Calu3 (cell line): Measurements from ENCODE around the gene TRMT10A. TPM values are rescaled to one million over a fixed set of nuclear protein-coding genes. Genes with fewer than 3 reads are reported as not detected.

Experiments
- BruUV-seq: library from RNA; stranded (reverse); fragments of 400-500 nt; replicated peaks from 2 replicates; lab custom pipeline; 2021; lab: Mats Ljungman, UMichigan
- CTCF ChIA-PET: fragments of 300-600 bp; sonication (Branson Sonifier 250); formaldehyde crosslinking; loops from one replicate; lab custom pipeline; 2022; ENCODE audit warnings: antibody characterized with exemption; lab: Charles Lee
- DNase-seq: peaks from one replicate; pipeline ENCODE4 v3.0.0; 2022
- H3K27ac Mint-ChIP-seq: one replicate; pipeline ENCODE4 v1.8.0; 2022; ENCODE audit warnings: mixed read lengths; ENCODE audit not compliant: unreplicated experiment
- H3K27me3 Mint-ChIP-seq: one replicate; pipeline ENCODE4 v1.8.0; 2022; ENCODE audit warnings: mixed read lengths; ENCODE audit not compliant: unreplicated experiment
- H3K36me3 Mint-ChIP-seq: one replicate; pipeline ENCODE4 v1.8.0; 2022; ENCODE audit warnings: mild to moderate bottlenecking, moderate library complexity, mixed read lengths; ENCODE audit not compliant: insufficient read depth, unreplicated experiment
- H3K4me1 Mint-ChIP-seq: one replicate; pipeline ENCODE4 v1.8.0; 2022; ENCODE audit warnings: mild to moderate bottlenecking, low read depth, mixed read lengths; ENCODE audit not compliant: unreplicated experiment
- H3K4me3 Mint-ChIP-seq: one replicate; pipeline ENCODE4 v1.8.0; 2022; ENCODE audit warnings: mild to moderate bottlenecking, low read depth, moderate library complexity, mixed read lengths; ENCODE audit not compliant: unreplicated experiment
- H3K9me3 Mint-ChIP-seq: one replicate; pipeline ENCODE4 v1.8.0; 2022; ENCODE audit warnings: low read depth, mixed read lengths; ENCODE audit not compliant: unreplicated experiment
- CTCF ChIP-seq: fragments of 200-600 bp; IDR thresholded peaks from one replicate; pipeline ENCODE4 v1.8.0; 2022; ENCODE audit warnings: antibody characterized with exemption; ENCODE audit not compliant: unreplicated experiment
- intact Hi-C: fragments of 100-400 bp; cut with micrococcal nuclease; formaldehyde crosslinking; loops from one replicate; pipeline ENCODE4 v1.10.0; 2022; ENCODE audit not compliant: unreplicated experiment
- total RNA-seq: library from RNA; stranded (reverse); gene quantifications from 2 replicates; pipeline ENCODE4 v1.2.3, GENCODE V29; 2022

Gene TRMT10A
- total RNA-seq, 1 experiment from 2014 or later, result 2.9 TPM

- DNase-seq, result no peak
- no TSS peak for BruUV-seq
- intact Hi-C loops, result no loop called here
- Mint-ChIP-seq H3K9me3 (no peaks in the 10 kb centered on the region), H3K4me1 (no peaks in the 10 kb centered on the region), H3K27me3 (no peaks in the 10 kb centered on the region), H3K36me3 (no peaks in the 10 kb centered on the region), H3K4me3 (no peak overlapping the region), H3K27ac (no peak overlapping the region)
- CTCF ChIA-PET, result no interaction called here
- TF ChIP-seq CTCF, result no peak
Observed at GRCh38 chr4:99593781-99594641, 30.2 kb upstream of the TRMT10A start.

- CTCF ChIA-PET, result no interaction called here
- intact Hi-C loops, result no loop called here
- DNase-seq, result no peak
- no peaks in the 10 kb centered on the region for H3K36me3 Mint-ChIP-seq
- no peaks in the 10 kb centered on the region for H3K9me3 Mint-ChIP-seq
- H3K4me1 Mint-ChIP-seq, result no peaks in the 10 kb centered on the region
- no peak overlapping the region for H3K27ac Mint-ChIP-seq
- no peaks in the 10 kb centered on the region for H3K27me3 Mint-ChIP-seq
- BruUV-seq, result no TSS peak
- TF ChIP-seq CTCF, result no peak
- no peak overlapping the region for H3K4me3 Mint-ChIP-seq
Observed at GRCh38 chr4:99591757-99592156, 27.9 kb upstream of the TRMT10A start.

GRCh38 chr4:99587803-99588202 lies 24.0 kb upstream of the TRMT10A start:
- CTCF ChIA-PET, result no interaction called here
- no TSS peak for BruUV-seq
- H3K27ac Mint-ChIP-seq, result no peak overlapping the region

GRCh38 chr4:99587309-99587708 lies 23.5 kb upstream of the TRMT10A start:
- H3K4me3 Mint-ChIP-seq, result no peak overlapping the region
- no peaks in the 10 kb centered on the region for H3K4me1 Mint-ChIP-seq
- intact Hi-C loops, result no loop called here
- no TSS peak for BruUV-seq
- H3K36me3 Mint-ChIP-seq, result no peaks in the 10 kb centered on the region
- no peak for DNase-seq
- CTCF ChIA-PET, result no interaction called here
- H3K9me3 Mint-ChIP-seq, result no peaks in the 10 kb centered on the region
- H3K27ac Mint-ChIP-seq, result no peak overlapping the region
- H3K27me3 Mint-ChIP-seq, result no peaks in the 10 kb centered on the region
- no peak for TF ChIP-seq CTCF

More at GRCh38 chr4:99587803-99588202, 24.0 kb upstream of the TRMT10A start:
- Mint-ChIP-seq H3K27me3 (no peaks in the 10 kb centered on the region), H3K9me3 (no peaks in the 10 kb centered on the region), H3K36me3 (no peaks in the 10 kb centered on the region), H3K4me1 (no peaks in the 10 kb centered on the region), H3K4me3 (no peak overlapping the region)
- intact Hi-C loops, result no loop called here
- TF ChIP-seq CTCF, result no peak
- no peak for DNase-seq
